HepG2 (cell line): ENCODE data around the gene ADSS1. TPM values are rescaled to one million over a fixed set of nuclear protein-coding genes. Genes with fewer than 3 reads are reported as not detected.
A peak's percentile ranks its signal among the peaks of the same experiment; 100 is the strongest.

Source experiments
- ATAC-seq: fragments of 200-7000 bp; cut with Tn5 transposase; 3 replicates; pipeline ENCODE4 v1.9.1; 2020; ENCODE audit warnings: mild to moderate bottlenecking, moderate library complexity
- BruUV-seq: library from RNA; stranded (reverse); fragments of 400-500 nt; replicated peaks from 2 replicates; lab custom pipeline; 2021; lab: Mats Ljungman, UMichigan
- CTCF ChIA-PET: fragments of 300-600 bp; formaldehyde crosslinking; extraction: SDS; loops from one replicate; lab custom pipeline; 2021; ENCODE audit warnings: low total read pairs, inconsistent platforms, low intra/inter-chr PET ratio; lab: Yijun Ruan, JAX
- POLR2A ChIA-PET: fragments of 350-600 bp; sonication (Branson Sonifier 250); formaldehyde crosslinking; loops from one replicate; lab custom pipeline; 2020; ENCODE audit warnings: antibody characterized with exemption, inconsistent platforms; lab: Yijun Ruan, JAX
- DNase-seq: peaks from one replicate; pipeline ENCODE4 v3.0.0-alpha.2; 2015; ENCODE audit warnings: low spot score
- FAIRE-seq: peaks from 3 replicates; lab custom pipeline; 2011; peaks lifted over from hg19 to GRCh38; lab: Jason Lieb, UNC
- H2AFZ ChIP-seq: one replicate; pipeline ENCODE4 v1.6.1; 2011; ENCODE audit warnings: low read length, inconsistent platforms
- H3K27ac ChIP-seq: fragments of 300-600 bp; 3 replicates; pipeline ENCODE4 v1.8.0; 2011; ENCODE audit warnings: mixed run types, mild to moderate bottlenecking, mixed read lengths, low read length, inconsistent platforms; ENCODE audit not compliant: insufficient read depth; ENCODE audit errors: extremely low read length
- H3K27me3 ChIP-seq, 2 experiments: fragments of 200-600 bp in 1 of 2; 2 replicates in 1 of 2; 3 replicates in 1 of 2; pipeline versions ENCODE4 v1.6.0 to v1.8.0; 2011; ENCODE audit warnings: low read length in 2 of 2, mild to moderate bottlenecking in 2 of 2, moderate library complexity in 2 of 2, inconsistent platforms in 1 of 2; ENCODE audit not compliant: insufficient read depth in 2 of 2, control insufficient read depth in 1 of 2
- H3K36me3 ChIP-seq, 2 experiments: fragments of 200-600 bp in 1 of 2; replicated peaks in 1 of 2; 2 replicates in 1 of 2; 3 replicates in 1 of 2; pipeline versions ENCODE4 v1.5.1 to v1.8.0; 2011; ENCODE audit warnings: low read length in 2 of 2, inconsistent platforms in 1 of 2; ENCODE audit not compliant: insufficient read depth in 2 of 2, control insufficient read depth in 1 of 2
- H3K4me1 ChIP-seq: 2 replicates; pipeline ENCODE4 v1.5.1; 2012; ENCODE audit warnings: low read length, inconsistent platforms; ENCODE audit not compliant: insufficient read depth
- H3K4me2 ChIP-seq: 2 replicates; pipeline ENCODE4 v1.6.0; 2011; ENCODE audit warnings: low read depth, low read length, inconsistent platforms
- H3K4me3 ChIP-seq, 3 experiments: fragments of 200-600 bp in 1 of 3; sonication (generic), shearing (Covaris generic) in 1 of 3; replicated peaks in 1 of 3; 2 replicates each; pipeline ENCODE4 v1.5.1; 2011 to 2016; ENCODE audit warnings: low read length in 3 of 3, inconsistent platforms in 2 of 3, low read depth in 2 of 3, mild to moderate bottlenecking in 2 of 3, control low read depth in 1 of 3, mixed read lengths in 1 of 3; ENCODE audit not compliant: insufficient read depth in 1 of 3
- H3K79me2 ChIP-seq: one replicate; pipeline ENCODE4 v1.6.1; 2011; ENCODE audit warnings: low read length, inconsistent platforms; ENCODE audit not compliant: insufficient read depth
- H3K9ac ChIP-seq: 2 replicates; pipeline ENCODE4 v1.6.0; 2011; ENCODE audit warnings: mild to moderate bottlenecking, low read depth, low read length, inconsistent platforms; ENCODE audit not compliant: insufficient read depth
- H3K9me3 ChIP-seq: 2 replicates; pipeline ENCODE4 v1.5.1; 2012; ENCODE audit warnings: mild to moderate bottlenecking, low read length
- H4K20me1 ChIP-seq: 2 replicates; pipeline ENCODE4 v1.6.0; 2011; ENCODE audit warnings: inconsistent platforms, mild to moderate bottlenecking, low read length, moderate library complexity; ENCODE audit not compliant: insufficient read depth
- MTA1 ChIP-seq: sonication (generic); formaldehyde crosslinking; IDR thresholded peaks from 2 replicates; pipeline ENCODE4 v1.4.0; 2020; ENCODE audit warnings: missing genetic modification reagents, mild to moderate bottlenecking, borderline replicate concordance
- ZSCAN29 ChIP-seq: sonication (generic); formaldehyde crosslinking; conservative IDR thresholded peaks from 2 replicates; pipeline ENCODE4 v1.4.0; 2020; ENCODE audit warnings: mild to moderate bottlenecking, missing genetic modification reagents
- WGBS: methylation state at CpG from one replicate; pipeline ENCODE4 v1.1.6; 2017; ENCODE audit warnings: low lambda C conversion rate; 5-methylcytosine and 5-hydroxymethylcytosine counted together
- in situ Hi-C: cut with HindIII; loops from 2 replicates; pipeline ENCODE4 v1.10.0; 2017; ENCODE audit warnings: low pct_unique_long_range_greater_than_20kb; ENCODE audit not compliant: extremely low pct_ligation_motif_present
- intact Hi-C: fragments of 100-400 bp; cut with micrococcal nuclease; formaldehyde crosslinking; loops from one replicate; pipeline ENCODE4 v1.10.0; 2022; ENCODE audit not compliant: unreplicated experiment
- polyA plus RNA-seq, 8 experiments: library from polyadenylated mRNA; depleted of rRNA in 3 of 8; stranded (reverse) in 7 of 8; unstranded in 1 of 8; fragments of >200 nt; fragmentation: Illumina TruSeq in 4 of 8; extraction: Trizol in 4 of 8; gene quantifications; 2 replicates each; pipeline versions ENCODE4 v1.2.1 to v1.2.3, GENCODE V29; 2011 to 2016; ENCODE audit warnings: low read depth in 4 of 8, missing spikeins in 1 of 8, mixed read lengths in 1 of 8; ENCODE audit not compliant: insufficient read depth in 1 of 8
- total RNA-seq, 5 experiments: library from RNA; depleted of rRNA; stranded (reverse); fragments of >200 nt; fragmentation: Illumina TruSeq; extraction: Trizol; gene quantifications; 2 replicates each; pipeline ENCODE4 v1.2.3, GENCODE V29; 2016; ENCODE audit warnings: low read depth in 1 of 5
- TF ChIP-seq, protein P1 (sequence below): sonication (generic); formaldehyde crosslinking; IDR thresholded peaks from 2 replicates; pipeline ENCODE4 v1.8.0; 2022; ENCODE audit warnings: missing genetic modification reagents, mild to moderate bottlenecking, borderline replicate concordance
- TF ChIP-seq, protein P2 (sequence below): sonication (generic); formaldehyde crosslinking; IDR thresholded peaks from 2 replicates; pipeline ENCODE4 v1.4.0; 2020; ENCODE audit warnings: missing genetic modification reagents
- TF ChIP-seq, protein P3 (sequence below): sonication (generic); formaldehyde crosslinking; IDR thresholded peaks from 2 replicates; pipeline ENCODE4 v1.4.0; 2020; ENCODE audit warnings: missing genetic modification reagents, mild to moderate bottlenecking, borderline replicate concordance
- TF ChIP-seq, protein P4 (sequence below): sonication (generic); formaldehyde crosslinking; IDR thresholded peaks from 2 replicates; pipeline ENCODE4 v1.5.1; 2020; ENCODE audit warnings: missing genetic modification reagents, mild to moderate bottlenecking, borderline replicate concordance
- TF ChIP-seq, protein P5 (sequence below): sonication (generic); formaldehyde crosslinking; conservative IDR thresholded peaks from 2 replicates; pipeline ENCODE4 v1.8.0; 2022; ENCODE audit warnings: missing genetic modification reagents
- TF ChIP-seq, protein P6 (sequence below): sonication (generic); formaldehyde crosslinking; IDR thresholded peaks from 2 replicates; pipeline ENCODE4 v1.4.0; 2020; ENCODE audit warnings: mild to moderate bottlenecking, missing genetic modification reagents
- TF ChIP-seq, protein P7 (sequence below): sonication (generic); formaldehyde crosslinking; IDR thresholded peaks from 2 replicates; pipeline ENCODE4 v1.5.0; 2020; ENCODE audit warnings: missing genetic modification reagents, mild to moderate bottlenecking, borderline replicate concordance

The ADSS1 gene
- total and polyA plus RNA-seq, 2 of the 13 experiments (the other 11 are each of a cell fraction or from before 2014, with no cell fraction given) = 1.0 to 36.7 TPM

DNA sequence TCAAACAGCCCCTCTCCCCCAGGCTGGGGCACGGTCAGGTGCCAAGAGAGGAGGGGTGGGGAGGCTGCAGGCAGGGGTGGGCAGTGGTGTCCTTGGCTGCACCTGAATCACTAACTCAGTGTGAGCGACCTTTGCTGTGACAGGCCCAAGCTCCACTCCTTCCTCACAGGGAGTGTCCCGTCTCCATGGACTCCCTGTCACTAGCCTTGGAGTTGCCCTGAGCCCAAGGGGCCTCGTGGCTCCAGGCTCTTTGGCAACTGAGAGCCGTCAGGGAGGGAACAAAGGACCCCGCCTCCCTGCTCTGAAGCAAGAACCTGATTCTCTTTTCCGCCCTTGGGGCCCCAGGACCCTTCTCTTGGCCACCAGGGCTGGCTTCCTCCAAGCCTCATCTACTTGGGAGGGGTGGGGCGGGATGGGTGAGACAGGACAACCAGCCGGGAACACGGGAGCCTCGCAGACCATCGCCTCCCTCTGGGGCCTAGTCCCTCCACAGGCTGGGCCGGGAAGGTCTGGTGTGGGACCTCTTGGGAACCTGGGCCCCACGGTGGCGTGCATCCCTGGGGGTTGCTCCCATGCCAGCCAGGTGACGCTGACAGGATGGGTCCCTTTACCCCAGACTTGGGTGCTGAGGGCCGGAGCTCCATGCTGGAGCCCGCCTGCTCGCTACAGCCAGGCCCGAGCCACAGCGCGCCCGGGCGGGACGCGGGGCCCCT, 935 bp upstream of the ADSS1 start:
- ATAC-seq = no peak
- BruUV-seq = no TSS peak
- Histone ChIP-seq H3K36me3 (peaks cover 0 to 1% of the 10 kb centered on the region in 2 experiments; a peak in 1 of 5 replicates), H3K27me3 (peaks cover 0 to 3% of the 10 kb centered on the region in 2 experiments; a peak in 1 of 5 replicates), H3K4me1 (peaks cover 61% of the 10 kb centered on the region), H3K9ac (no peak overlapping the region), H3K4me2 (peak overlapping the region; percentile 98), H3K4me3 (peak overlapping the region in 2 of 3 experiments; percentile 49 to 90; a peak in 5 of 6 replicates), H2AFZ (no peak overlapping the region), H4K20me1 (no peaks in the 10 kb centered on the region), H3K9me3 (no peaks in the 10 kb centered on the region), H3K79me2 (no peaks in the 10 kb centered on the region), H3K27ac (no peak overlapping the region)
- no peak for FAIRE-seq
- in situ Hi-C loops = no loop called here
- 88% methylated on average over 3 of the region's 26 CpGs for WGBS
- intact Hi-C loops = no loop called here
- CTCF ChIA-PET = no interaction called here
- no peak for DNase-seq
- POLR2A ChIA-PET = interaction anchor here (1.5 kb wide), 1 partner anchor 57 kb away, joined by 5 read pairs; no protein-coding TSS in a partner anchor
- TF ChIP-seq, protein P1, sequence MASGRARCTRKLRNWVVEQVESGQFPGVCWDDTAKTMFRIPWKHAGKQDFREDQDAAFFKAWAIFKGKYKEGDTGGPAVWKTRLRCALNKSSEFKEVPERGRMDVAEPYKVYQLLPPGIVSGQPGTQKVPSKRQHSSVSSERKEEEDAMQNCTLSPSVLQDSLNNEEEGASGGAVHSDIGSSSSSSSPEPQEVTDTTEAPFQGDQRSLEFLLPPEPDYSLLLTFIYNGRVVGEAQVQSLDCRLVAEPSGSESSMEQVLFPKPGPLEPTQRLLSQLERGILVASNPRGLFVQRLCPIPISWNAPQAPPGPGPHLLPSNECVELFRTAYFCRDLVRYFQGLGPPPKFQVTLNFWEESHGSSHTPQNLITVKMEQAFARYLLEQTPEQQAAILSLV = 0 out of 2 replicates have a peak, but pooled peaks have one; percentile 5
- TF ChIP-seq ZSCAN29 (0 out of 2 replicates have a peak, but pooled peaks have one; percentile 38), MTA1 (CRISPR knock-in tag) (0 out of 2 replicates have a peak, but pooled peaks have one; percentile 73)
- TF ChIP-seq, protein P2, sequence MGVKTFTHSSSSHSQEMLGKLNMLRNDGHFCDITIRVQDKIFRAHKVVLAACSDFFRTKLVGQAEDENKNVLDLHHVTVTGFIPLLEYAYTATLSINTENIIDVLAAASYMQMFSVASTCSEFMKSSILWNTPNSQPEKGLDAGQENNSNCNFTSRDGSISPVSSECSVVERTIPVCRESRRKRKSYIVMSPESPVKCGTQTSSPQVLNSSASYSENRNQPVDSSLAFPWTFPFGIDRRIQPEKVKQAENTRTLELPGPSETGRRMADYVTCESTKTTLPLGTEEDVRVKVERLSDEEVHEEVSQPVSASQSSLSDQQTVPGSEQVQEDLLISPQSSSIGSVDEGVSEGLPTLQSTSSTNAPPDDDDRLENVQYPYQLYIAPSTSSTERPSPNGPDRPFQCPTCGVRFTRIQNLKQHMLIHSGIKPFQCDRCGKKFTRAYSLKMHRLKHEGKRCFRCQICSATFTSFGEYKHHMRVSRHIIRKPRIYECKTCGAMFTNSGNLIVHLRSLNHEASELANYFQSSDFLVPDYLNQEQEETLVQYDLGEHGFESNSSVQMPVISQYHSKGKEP = no peak
- TF ChIP-seq, protein P3, sequence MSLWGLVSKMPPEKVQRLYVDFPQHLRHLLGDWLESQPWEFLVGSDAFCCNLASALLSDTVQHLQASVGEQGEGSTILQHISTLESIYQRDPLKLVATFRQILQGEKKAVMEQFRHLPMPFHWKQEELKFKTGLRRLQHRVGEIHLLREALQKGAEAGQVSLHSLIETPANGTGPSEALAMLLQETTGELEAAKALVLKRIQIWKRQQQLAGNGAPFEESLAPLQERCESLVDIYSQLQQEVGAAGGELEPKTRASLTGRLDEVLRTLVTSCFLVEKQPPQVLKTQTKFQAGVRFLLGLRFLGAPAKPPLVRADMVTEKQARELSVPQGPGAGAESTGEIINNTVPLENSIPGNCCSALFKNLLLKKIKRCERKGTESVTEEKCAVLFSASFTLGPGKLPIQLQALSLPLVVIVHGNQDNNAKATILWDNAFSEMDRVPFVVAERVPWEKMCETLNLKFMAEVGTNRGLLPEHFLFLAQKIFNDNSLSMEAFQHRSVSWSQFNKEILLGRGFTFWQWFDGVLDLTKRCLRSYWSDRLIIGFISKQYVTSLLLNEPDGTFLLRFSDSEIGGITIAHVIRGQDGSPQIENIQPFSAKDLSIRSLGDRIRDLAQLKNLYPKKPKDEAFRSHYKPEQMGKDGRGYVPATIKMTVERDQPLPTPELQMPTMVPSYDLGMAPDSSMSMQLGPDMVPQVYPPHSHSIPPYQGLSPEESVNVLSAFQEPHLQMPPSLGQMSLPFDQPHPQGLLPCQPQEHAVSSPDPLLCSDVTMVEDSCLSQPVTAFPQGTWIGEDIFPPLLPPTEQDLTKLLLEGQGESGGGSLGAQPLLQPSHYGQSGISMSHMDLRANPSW = no peak
- TF ChIP-seq, protein P4, sequence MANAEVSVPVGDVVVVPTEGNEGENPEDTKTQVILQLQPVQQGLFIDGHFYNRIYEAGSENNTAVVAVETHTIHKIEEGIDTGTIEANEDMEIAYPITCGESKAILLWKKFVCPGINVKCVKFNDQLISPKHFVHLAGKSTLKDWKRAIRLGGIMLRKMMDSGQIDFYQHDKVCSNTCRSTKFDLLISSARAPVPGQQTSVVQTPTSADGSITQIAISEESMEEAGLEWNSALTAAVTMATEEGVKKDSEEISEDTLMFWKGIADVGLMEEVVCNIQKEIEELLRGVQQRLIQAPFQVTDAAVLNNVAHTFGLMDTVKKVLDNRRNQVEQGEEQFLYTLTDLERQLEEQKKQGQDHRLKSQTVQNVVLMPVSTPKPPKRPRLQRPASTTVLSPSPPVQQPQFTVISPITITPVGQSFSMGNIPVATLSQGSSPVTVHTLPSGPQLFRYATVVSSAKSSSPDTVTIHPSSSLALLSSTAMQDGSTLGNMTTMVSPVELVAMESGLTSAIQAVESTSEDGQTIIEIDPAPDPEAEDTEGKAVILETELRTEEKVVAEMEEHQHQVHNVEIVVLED (CRISPR knock-in tag) = 0 out of 2 replicates have a peak, but pooled peaks have one; percentile 5
- TF ChIP-seq, protein P5, sequence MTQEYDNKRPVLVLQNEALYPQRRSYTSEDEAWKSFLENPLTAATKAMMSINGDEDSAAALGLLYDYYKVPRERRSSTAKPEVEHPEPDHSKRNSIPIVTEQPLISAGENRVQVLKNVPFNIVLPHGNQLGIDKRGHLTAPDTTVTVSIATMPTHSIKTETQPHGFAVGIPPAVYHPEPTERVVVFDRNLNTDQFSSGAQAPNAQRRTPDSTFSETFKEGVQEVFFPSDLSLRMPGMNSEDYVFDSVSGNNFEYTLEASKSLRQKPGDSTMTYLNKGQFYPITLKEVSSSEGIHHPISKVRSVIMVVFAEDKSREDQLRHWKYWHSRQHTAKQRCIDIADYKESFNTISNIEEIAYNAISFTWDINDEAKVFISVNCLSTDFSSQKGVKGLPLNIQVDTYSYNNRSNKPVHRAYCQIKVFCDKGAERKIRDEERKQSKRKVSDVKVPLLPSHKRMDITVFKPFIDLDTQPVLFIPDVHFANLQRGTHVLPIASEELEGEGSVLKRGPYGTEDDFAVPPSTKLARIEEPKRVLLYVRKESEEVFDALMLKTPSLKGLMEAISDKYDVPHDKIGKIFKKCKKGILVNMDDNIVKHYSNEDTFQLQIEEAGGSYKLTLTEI = no peak
- TF ChIP-seq, protein P6, sequence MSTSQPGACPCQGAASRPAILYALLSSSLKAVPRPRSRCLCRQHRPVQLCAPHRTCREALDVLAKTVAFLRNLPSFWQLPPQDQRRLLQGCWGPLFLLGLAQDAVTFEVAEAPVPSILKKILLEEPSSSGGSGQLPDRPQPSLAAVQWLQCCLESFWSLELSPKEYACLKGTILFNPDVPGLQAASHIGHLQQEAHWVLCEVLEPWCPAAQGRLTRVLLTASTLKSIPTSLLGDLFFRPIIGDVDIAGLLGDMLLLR (CRISPR knock-in tag) = 0 out of 2 replicates have a peak, but pooled peaks have one; percentile 56
- TF ChIP-seq, protein P7, sequence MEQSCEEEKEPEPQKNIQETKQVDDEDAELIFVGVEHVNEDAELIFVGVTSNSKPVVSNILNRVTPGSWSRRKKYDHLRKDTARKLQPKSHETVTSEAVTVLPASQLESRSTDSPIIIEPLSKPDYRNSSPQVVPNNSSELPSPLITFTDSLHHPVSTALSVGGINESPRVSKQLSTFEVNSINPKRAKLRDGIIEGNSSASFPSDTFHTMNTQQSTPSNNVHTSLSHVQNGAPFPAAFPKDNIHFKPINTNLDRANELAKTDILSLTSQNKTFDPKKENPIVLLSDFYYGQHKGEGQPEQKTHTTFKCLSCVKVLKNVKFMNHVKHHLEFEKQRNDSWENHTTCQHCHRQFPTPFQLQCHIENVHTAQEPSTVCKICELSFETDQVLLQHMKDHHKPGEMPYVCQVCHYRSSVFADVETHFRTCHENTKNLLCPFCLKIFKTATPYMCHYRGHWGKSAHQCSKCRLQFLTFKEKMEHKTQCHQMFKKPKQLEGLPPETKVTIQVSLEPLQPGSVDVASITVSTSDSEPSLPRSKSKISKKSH = peak; percentile 65; the same call in 1 of the 2 replicates
